Adrenal gland (tissue), 12 donors: ENCODE data around the gene RLN2. TPM values are rescaled to one million over a fixed set of nuclear protein-coding genes. Genes with fewer than 3 reads are reported as not detected.

ENCODE experiments used
- DNase-seq, 7 donors: peaks; one replicate each; pipeline ENCODE4 v3.0.0-alpha.2; 2019 to 2020
- H3K27ac ChIP-seq, 5 donors: fragments of 200-600 bp; sonication (generic) in 4 of 5; 1 replicate in 3 of 5; 2 replicates in 2 of 5; pipeline versions ENCODE4 v1.5.1 to v1.8.0; 2016 to 2020; ENCODE audit warnings: mild to moderate bottlenecking in 1 of 5
- H3K27me3 ChIP-seq: fragments of 200-600 bp; 2 replicates; pipeline ENCODE4 v1.8.0; 2021
- H3K36me3 ChIP-seq, 2 donors: fragments of 200-600 bp; replicated peaks in 1 of 2; 1 replicate in 1 of 2; 2 replicates in 1 of 2; pipeline versions ENCODE4 v1.5.1 to v1.8.0; 2018 to 2022
- H3K4me1 ChIP-seq, 2 donors: fragments of 200-600 bp; replicated peaks in 1 of 2; 1 replicate in 1 of 2; 2 replicates in 1 of 2; pipeline versions ENCODE4 v1.5.1 to v1.8.0; 2018 to 2021
- H3K4me3 ChIP-seq, 4 donors: fragments of 200-600 bp; sonication (generic) in 3 of 4; one replicate each; pipeline ENCODE4 v1.5.1; 2016 to 2018
- H3K9me3 ChIP-seq, 3 donors: fragments of 200-600 bp; sonication (generic) in 1 of 3; replicated peaks in 1 of 3; 1 replicate in 2 of 3; 2 replicates in 1 of 3; pipeline versions ENCODE4 v1.5.1 to v1.8.0; 2016 to 2021
- CTCF ChIP-seq, 6 experiments: fragments of 450-650 bp in 4 of 6; fragments of 200-600 bp in 2 of 6; sonication (generic) in 1 of 6; IDR thresholded peaks; 1 replicate in 5 of 6; 2 replicates in 1 of 6; pipeline versions ENCODE4 v1.5.1 to v1.8.0; 2016 to 2021; ENCODE audit warnings: antibody characterized with exemption in 6 of 6, mild to moderate bottlenecking in 2 of 6, moderate library complexity in 1 of 6
- POLR2A ChIP-seq, 2 donors: fragments of 450-650 bp; IDR thresholded peaks; one replicate each; pipeline ENCODE4 v1.6.1; 2017; ENCODE audit warnings: antibody characterized with exemption in 2 of 2, mild to moderate bottlenecking in 2 of 2, moderate library complexity in 1 of 2
- WGBS, 4 donors: extraction: QIAGEN DNeasy Blood & Tissue Kit in 2 of 4; methylation state at CpG; one replicate each; pipeline versions ENCODE4 v1.1.5 to v1.1.7; 2013 to 2017; 5-methylcytosine and 5-hydroxymethylcytosine counted together
- intact Hi-C, 2 donors: fragments of 100-400 bp; cut with DNase I; formaldehyde crosslinking; loops; one replicate each; pipeline versions ENCODE4 v1.14.1 to v1.15.0; 2022 to 2023
- polyA plus RNA-seq, 3 donors: library from polyadenylated mRNA; stranded (reverse); fragments of 200-250 nt in 2 of 3; fragments of 350-450 nt in 1 of 3; fragmentation: Illumina TruSeq in 1 of 3; extraction: RNeasy Lipid Tissue Mini Kit (QIAGEN cat#74804) in 1 of 3; gene quantifications; one replicate each; pipeline ENCODE4 v1.2.3, GENCODE V29; 2013 to 2014
- total RNA-seq, 9 donors: library from RNA; depleted of rRNA in 4 of 9; stranded (reverse); fragments of >200 nt in 4 of 9; fragments of 120-200 nt in 1 of 9; fragmentation: NEBNext Ultra II Directional in 1 of 9; extraction: Animal tissue kit (Norgen Biotek cat#: 25700) in 1 of 9; gene quantifications; one replicate each; pipeline versions ENCODE4 v1.1.0 to v1.2.4, GENCODE V29; 2013 to 2023
- donor health status: healthy with polysubstance abuse.
- donor health status: Bipolar disorder and iron deficiency.
- donor health status: DM: yes; HTN: yes; CAD: no.
- donor health status: DM: no; HTN: no; CAD: no.
- donor health status: DM: no; HTN: no; CAD: no.
- donor health status: DM: yes; HTN: yes; CAD: no.

The RLN2 gene
- total and polyA plus RNA-seq, 12 donors: 0.32 TPM; not detected in 11

GRCh38 chr9:5278486-5278885 is 26.0 kb downstream of the RLN2 start:
- Histone ChIP-seq H3K4me3 (no peak overlapping the region), H3K36me3 (no peaks in the 10 kb centered on the region), H3K27me3 (no peaks in the 10 kb centered on the region), H3K27ac (no peak overlapping the region), H3K4me1 (no peaks in the 10 kb centered on the region), H3K9me3 (no peaks in the 10 kb centered on the region)
- DNase-seq: no peak
- intact Hi-C loops: no loop called here
- TF ChIP-seq CTCF (IDR thresholded peaks at IDR 0.05): no peak
- no peak for TF ChIP-seq POLR2A (IDR thresholded peaks at IDR 0.05)
- 53 to 66% (median 63%) methylated on average over 2 of the region's 2 CpGs for WGBS, 4 donors

GRCh38 chr9:5274770-5275169 is 29.7 kb downstream of the RLN2 start:
- 80 to 90% (median 88%) methylated on average over 2 of the region's 2 CpGs for WGBS, 4 donors
- H3K9me3 ChIP-seq: no peaks in the 10 kb centered on the region
- no peak for DNase-seq
- intact Hi-C loops: no loop called here
- no peak overlapping the region for H3K27ac ChIP-seq
- no peaks in the 10 kb centered on the region for H3K27me3 ChIP-seq
- TF ChIP-seq CTCF (IDR thresholded peaks at IDR 0.05) (no peak), POLR2A (IDR thresholded peaks at IDR 0.05) (no peak)
- no peaks in the 10 kb centered on the region for H3K36me3 ChIP-seq
- H3K4me1 ChIP-seq: no peaks in the 10 kb centered on the region
- no peak overlapping the region for H3K4me3 ChIP-seq

- 45 to 49% (median 45%) methylated on average over 6 of the region's 6 CpGs for WGBS, 4 donors
- no peak for DNase-seq
- intact Hi-C loops: no loop called here
- Histone ChIP-seq H3K27ac (no peak overlapping the region), H3K27me3 (no peaks in the 10 kb centered on the region), H3K9me3 (no peaks in the 10 kb centered on the region), H3K4me1 (no peaks in the 10 kb centered on the region), H3K36me3 (no peaks in the 10 kb centered on the region), H3K4me3 (no peak overlapping the region)
- TF ChIP-seq CTCF (IDR thresholded peaks at IDR 0.05) (no peak), POLR2A (IDR thresholded peaks at IDR 0.05) (no peak)
Measured at GRCh38 chr9:5269249-5269715, 35.2 kb downstream of the RLN2 start.

DNA sequence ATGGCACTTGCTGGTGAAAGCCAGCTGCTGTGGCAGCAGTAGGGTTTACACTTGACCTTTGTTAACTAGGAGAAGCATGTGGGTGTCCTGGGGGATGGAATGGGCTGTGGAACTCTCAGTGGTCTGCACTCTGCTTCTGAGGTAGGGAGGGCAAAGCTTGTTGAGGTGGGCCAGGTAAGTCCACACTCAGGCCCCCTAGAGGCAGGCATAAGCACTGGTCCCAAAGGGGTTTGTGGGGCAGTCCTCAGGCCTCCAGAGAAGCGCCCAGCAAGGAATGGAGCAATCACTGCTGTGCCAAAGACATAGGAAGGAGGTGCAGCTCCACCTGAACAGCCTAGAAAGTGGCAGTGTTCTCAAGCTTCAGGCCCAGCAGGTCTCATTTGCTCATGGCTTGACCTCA is 38.6 kb downstream of the RLN2 start:
- no peak for DNase-seq
- Histone ChIP-seq H3K9me3 (no peaks in the 10 kb centered on the region), H3K27me3 (no peaks in the 10 kb centered on the region), H3K4me1 (no peaks in the 10 kb centered on the region), H3K27ac (no peak overlapping the region), H3K4me3 (no peak overlapping the region), H3K36me3 (no peaks in the 10 kb centered on the region)
- WGBS, 4 donors: 0 to 79% (median 56%) methylated on average over 1 of the region's 1 CpG
- TF ChIP-seq POLR2A (IDR thresholded peaks at IDR 0.05): no peak
- TF ChIP-seq CTCF (IDR thresholded peaks at IDR 0.05): no peak
- intact Hi-C loops: no loop called here
